Fibroblast of skin of scalp (primary cell): ENCODE measurements around the gene SLC22A4.

Experiments used
- DNase-seq: peaks from one replicate; pipeline ENCODE4 v3.0.0-alpha.2; 2013

The SLC22A4 gene

GRCh38 chr5:132344775-132345514, 50.8 kb downstream of the SLC22A4 start:
- DNase-seq = no peak

DNA sequence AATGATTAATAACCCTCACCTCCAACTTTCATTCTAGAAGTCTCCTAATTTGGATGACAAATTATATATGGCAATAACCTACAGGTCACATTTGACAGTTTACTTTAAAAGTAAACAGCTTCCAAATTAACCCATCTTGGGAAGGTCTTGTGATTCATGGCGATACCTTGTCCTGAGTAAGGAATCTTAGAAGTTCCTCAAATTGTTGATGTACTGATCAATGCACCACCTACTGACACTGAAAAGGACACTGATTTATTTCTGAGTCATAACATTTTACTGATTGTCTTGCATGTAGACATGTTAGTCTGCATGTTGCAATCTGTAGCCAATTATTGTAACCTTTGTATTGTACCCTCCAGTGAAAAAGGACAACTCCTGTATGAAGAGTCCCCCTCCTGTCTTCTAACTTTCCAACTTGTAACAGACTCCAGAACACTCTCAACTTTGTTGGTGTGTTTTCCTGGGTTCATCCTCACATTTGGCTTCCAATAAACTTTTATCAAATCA, 59.3 kb downstream of the SLC22A4 start:
- DNase-seq = no peak

- DNase-seq = no peak
Observed at GRCh38 chr5:132354381-132355139, 60.4 kb downstream of the SLC22A4 start.

GRCh38 chr5:132355140-132355765, 61.1 kb downstream of the SLC22A4 start:
- no peak for DNase-seq

DNA sequence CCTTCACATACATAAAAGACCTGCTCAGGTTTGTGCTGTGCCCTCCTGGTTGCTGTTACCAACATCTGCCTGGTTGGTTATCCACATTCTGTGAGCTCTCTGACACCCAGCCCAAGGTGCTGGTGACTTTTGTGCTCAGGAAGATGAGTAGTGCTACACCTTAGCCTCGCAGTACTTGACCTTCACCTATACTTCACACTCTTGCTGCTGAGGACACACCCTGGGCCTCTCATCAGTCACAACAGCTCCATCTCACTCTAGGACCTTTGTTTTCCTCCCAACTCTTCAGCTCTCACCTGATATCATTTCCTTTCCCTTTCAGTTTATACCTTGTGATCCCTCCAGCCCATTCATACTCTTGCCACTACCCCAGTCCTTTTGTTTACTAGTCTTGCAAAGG, 64.6 kb downstream of the SLC22A4 start:
- no peak for DNase-seq

DNA sequence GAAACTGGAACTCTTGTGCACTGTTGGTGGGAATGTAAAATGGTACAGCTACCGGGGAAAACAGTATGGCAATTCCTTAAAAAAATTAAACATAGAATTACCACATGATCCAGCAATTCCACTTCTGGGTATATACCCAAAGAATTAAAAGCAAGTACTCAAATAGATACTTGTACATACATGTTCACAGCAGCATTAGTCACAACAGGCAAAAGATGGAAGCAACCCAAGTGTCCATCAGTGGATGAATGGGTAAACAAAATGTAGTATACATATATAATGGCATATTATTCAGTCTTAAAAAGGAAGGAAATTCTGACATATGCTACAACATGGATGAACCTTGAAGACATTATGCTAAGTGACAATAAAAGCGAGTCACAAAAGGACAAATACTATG, 67.9 kb downstream of the SLC22A4 start:
- DNase-seq = no peak

DNA sequence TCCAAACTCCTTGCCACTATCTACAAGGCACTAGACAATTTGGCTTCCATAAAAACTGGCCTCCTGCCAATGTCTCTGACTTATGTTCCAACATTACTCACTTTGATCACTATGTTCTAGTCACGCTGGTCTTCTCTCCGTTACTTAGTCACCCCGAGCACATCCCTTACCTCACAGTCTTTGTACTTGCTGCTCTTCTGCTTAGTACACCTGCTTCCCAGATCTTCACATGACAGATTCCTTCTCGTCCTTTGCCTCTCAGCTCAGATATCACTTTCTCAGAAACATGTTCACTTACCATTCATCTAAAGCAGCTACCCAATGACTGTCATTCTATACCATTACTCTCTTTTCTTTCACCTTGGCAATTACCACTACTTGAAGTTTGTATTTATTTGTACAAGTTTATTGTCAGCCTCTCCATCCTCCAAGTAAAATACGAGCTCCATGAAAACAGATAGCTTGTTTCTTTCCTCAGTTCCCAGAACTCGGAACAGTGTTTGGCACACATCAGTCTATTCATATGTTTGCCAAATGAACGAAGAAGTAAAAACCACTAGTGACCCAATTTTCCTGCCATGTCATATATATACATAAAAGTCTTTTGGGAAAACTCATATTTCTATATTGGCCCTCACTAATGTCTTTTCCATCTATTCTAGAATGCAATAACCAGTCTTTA, 69.4 kb downstream of the SLC22A4 start:
- peak; percentile 79 for DNase-seq

DNA sequence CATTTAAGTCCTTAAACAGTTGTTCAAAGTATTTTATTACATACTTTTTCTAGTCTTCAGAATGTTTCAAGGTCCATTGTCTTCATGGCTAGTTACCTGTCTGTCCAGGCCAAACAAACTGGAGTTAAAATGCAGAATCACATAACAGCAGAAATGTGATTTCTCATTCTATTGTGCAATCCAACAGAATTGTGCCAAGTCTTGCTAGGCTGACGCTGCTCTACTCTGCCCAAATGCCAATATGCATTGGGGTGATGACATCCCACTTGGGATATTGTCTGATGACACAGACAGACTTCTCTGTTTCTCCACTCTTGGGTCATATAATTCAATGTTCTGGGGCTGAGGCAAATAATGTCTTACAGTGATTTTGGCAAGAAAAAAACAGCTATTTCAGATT, 70.1 kb downstream of the SLC22A4 start:
- DNase-seq = peak; percentile 56

DNA sequence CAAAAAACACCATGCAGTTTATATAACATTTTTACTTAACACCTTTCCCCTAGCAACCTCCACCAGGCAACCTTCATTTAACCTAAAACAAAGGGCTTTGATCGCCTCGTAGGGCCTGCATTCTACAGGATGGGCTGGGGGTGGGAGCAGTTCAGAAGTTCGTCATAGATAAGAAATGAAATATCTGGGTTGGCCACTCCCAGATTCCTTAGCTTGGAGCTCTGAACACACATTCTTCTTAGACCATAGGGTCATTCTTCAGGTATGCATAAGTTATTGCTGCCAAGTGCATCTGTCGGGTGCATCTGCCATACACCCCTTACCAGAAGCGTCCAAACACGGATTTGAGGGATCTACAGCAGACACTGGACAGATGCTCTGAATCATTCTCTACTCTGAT, 71.0 kb downstream of the SLC22A4 start:
- peak; percentile 54 for DNase-seq

- DNase-seq = no peak
Observed at GRCh38 chr5:132368186-132368585, 74.0 kb downstream of the SLC22A4 start.

DNA sequence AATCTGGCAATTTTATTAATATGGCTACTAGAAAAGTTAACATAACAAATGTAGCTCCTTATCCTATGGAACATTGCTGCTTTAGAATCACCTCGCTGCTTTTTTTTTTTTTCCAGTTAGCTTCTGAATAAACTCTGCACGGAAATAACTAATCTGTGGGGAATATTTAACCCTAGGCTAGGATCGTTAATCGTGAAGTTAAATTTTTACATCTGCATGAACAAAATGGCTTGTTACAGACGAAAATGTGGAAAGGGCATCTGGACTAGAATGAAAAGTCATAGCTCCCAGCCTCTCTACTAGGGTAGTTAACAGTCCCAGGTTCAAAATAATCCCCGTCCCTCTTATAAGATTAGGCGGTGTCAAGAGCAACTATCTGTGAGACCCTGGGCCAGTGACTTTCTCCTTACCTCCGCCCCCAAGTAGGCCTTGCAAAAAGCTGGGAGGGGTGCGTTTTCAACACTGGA, 74.8 kb downstream of the SLC22A4 start:
- no peak for DNase-seq

DNA sequence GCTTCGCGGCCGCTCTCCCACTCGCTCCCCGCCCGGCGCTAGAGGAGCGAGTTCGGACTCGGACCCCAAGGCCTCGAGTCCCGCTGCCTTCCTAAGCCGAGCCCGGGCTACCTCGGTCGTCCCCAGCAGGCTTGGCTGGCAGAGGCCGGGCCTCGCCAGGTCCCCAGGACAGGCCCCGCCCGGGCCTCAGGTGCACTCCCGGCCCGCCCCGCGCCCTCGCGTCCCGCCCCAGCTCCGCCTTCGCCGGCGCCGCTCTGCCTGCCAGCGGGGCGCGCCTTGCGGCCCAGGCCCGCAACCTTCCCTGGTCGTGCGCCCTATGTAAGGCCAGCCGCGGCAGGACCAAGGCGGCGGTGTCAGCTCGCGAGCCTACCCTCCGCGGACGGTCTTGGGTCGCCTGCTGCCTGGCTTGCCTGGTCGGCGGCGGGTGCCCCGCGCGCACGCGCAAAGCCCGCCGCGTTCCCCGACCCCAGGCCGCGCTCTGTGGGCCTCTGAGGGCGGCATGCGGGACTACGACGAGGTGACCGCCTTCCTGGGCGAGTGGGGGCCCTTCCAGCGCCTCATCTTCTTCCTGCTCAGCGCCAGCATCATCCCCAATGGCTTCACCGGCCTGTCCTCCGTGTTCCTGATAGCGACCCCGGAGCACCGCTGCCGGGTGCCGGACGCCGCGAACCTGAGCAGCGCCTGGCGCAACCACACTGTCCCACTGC, 75.4 kb downstream of the SLC22A4 start, which contains the start of gene SLC22A5:
Gene SLC22A5, plus strand, starts transcription at position 237 of the 707 bp plus-strand sequence. Its CDS starts 263 bp downstream, at position 500.
- DNase-seq = peak; percentile 65

DNA sequence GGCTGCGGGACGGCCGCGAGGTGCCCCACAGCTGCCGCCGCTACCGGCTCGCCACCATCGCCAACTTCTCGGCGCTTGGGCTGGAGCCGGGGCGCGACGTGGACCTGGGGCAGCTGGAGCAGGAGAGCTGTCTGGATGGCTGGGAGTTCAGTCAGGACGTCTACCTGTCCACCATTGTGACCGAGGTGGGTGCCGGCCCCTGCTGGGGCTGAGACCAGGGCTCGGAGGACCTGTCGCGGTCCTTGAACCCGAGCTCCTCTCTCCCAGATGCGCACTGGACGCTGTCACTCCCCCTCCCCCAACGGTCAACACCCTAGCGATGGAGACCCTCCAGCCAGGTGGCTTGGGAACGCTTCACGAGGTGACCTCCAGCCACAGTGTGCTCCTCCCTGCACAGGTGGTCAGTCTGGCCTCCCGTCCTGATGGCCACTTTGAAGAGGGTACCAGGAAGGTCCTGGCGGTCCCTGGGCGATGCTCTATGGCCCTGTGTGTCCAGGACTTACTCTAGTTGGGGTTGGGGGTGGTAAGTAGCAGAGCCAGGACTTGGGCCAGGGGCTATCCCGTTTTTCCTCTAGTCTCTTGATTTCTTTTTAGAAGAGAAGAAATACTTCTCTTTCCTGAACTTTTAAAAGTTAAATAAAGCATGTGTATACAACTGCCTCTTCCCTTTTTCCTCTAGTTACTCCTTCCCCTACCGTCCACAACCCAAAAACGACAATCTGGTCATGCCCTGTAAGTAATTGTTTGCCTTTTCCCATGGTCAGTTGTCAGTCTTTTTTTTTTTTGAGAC, 76.2 kb downstream of the SLC22A4 start:
- no peak for DNase-seq

DNA sequence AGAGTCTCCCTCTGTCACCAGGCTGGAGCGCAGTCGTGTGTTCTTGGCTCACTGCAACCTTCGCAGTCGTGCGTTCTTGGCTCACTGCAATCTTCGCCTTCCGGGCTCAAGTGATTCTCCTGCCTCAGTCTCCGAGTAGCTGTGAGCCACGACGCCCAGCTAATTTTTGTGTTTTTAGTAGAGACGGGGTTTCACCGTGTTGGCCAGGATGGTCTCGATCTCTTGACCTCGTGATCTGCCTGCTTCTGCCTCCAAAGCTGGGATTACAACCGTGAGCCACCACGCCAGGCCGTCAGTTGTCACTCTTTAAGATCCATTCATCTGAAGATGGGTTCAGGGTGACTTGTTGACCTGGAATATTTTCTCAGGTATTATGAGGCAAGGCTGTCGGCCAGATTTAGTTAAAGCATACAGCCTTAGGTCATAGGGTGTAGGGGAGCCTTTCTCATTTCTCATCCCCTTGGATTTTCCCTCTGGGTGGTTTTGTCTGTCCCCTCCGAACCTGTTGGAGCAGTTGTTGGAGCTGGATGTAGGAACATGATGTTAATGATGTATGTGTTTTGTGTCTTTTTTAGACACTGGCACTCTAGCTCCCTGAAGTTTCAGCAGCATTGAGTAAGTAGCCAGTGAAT, 76.9 kb downstream of the SLC22A4 start:
- no peak for DNase-seq

GRCh38 chr5:132371603-132371994, 77.4 kb downstream of the SLC22A4 start:
- no peak for DNase-seq

- DNase-seq = no peak
Observed at GRCh38 chr5:132372127-132372526, 77.9 kb downstream of the SLC22A4 start.

DNA sequence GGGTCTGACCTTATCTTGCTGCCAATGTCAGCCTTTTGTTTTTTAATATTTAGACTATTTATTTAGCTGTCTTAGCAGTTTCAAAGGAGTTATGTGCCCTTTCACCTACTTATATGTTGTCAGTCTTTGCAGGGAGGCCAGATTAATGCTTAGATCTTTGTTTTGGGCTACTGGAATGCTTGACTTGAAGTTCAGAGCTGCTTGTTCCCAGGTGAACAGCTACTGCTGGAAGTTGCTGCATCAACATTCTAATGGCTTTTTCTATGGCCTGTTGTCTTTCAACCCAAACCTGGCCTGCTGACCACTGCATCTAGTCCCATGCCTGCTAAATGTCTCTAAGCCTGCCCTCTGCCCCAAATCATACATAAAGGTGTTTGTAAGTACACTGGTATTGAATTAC, 78.3 kb downstream of the SLC22A4 start:
- no peak for DNase-seq

GRCh38 chr5:132375957-132376356, 81.8 kb downstream of the SLC22A4 start:
- no peak for DNase-seq

DNA sequence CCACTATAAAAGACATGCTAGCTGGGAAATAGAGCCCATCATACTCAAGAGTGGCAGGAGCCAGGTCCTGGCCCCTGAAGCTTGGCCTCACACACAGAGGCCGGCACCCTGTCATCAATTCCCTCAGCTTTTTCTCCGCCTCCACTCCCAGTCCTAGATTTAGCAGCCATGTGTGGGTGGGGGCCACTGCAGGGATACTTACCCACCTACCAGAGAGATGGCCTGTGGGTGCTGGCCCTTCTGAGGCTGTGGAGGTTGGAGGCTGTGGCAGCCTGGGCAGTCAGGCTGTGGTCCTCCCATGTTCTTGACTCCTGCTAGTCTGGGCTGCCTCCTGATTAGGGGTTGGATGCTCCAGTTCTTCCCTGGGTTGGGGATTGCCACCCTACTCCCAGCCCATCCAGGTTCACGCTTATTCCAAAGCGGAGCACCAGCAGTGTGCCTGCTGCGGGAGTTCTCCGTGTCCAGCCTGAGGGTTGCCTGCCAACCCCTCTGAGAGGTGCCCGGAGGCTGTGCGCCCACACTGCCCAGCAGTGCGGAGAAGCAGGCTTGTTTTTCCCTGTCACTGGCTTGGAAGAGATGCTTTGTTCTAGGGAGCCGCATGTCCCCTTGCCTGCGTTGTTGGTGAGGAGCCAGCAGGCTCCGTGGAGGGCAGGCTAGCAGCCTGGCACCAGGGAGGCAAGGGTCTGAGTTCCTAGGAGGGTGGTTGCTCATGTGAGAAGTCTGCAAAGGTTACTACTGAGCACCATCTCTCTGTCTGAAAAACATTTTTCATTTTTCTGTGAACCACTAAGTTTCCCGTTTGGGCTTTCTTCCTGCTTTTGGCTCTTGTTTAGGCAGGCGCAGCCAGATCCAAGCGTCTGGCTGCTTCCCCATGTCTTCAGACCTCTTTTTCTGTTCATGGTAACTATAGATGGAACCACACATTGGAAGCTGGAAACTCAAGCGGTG, 82.8 kb downstream of the SLC22A4 start:
- DNase-seq = no peak
